Activated CD8-positive, alpha-beta memory T cell treated with anti-CD3 and anti-CD28 coated beads for 1 hour (primary cell): Measurements from ENCODE around the gene FBXW5.

Source experiments
- DNase-seq, 2 donors: peaks; one replicate each; pipeline ENCODE4 v3.0.0-alpha.2; 2020; ENCODE audit warnings: low read depth in 1 of 2; ENCODE audit errors: extremely low read depth in 1 of 2

FBXW5 gene

DNA sequence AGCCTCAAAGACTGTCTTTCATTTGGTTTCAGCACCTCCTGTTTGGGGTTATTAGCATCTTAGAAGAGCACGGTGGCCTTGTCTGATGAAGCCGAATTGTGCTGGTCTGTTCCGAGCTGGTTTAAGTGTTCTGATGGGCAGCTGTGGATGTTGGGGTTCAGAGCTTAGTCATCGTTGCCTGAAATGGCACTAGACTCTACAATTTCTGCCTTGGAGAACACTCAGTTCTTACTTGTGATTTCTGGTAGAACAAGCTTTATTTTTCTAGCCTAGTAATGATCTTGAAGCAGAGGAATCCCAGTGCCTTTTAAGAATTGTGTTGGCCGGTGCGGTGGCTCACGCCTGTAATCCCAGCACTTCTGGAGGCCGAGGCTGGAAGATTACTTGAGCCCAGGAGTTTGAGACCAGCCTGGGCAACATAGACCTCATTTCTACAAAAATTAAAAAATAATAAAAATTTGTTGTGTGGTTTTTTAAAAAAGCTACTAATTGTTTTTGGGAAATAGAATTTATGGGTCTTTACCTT lies 7.8 kb downstream of the FBXW5 start:
- DNase-seq, result no peak

DNA sequence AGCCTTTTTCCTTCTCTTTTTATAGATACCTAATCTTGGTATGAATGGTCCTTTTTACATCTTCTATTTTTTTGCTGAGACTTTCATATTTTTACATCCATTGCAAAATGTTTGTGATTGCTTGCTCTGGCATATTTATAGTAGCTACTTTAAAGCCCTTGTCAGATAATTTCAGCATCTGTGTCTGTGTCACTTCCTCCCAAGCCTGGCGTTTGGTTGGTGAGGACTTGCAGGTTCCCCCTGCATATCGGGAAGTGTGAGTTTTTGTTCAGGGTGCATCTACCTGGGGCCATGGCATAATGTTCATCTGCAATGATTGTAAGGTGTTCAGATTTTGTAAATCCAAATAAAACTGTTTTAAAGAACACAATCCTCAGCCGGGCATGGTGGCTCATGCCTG lies 8.9 kb downstream of the FBXW5 start:
- no peak for DNase-seq

GRCh38 chr9:136934277-136934676 lies 10.3 kb downstream of the FBXW5 start:
- no peak for DNase-seq

DNA sequence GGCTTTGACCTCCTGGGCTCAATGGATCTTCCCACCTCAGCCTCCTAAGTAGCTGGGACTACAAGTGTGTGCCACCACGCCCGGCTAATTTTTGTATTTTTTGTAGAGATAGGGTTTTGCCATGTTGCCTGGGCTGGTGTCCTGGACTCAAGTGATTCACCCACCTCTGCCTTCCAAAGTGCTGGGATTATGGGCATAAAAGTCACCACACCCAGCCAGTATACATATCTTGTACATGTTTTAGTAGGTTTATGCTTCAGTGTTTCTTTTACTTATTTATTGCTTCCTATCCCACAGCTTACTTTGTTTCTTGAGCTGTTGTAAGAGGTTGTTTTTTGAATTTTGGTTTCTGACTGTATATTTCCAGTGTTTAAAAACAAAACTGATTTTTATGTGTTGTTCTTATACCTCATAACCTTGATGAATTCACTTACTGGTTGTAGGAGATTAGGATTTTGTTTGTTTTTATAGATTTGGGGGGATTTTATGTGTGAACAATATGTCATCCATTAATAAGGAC lies 12.9 kb downstream of the FBXW5 start:
- DNase-seq, result no peak

GRCh38 chr9:136930014-136930413 lies 14.5 kb downstream of the FBXW5 start:
- no peak for DNase-seq

DNA sequence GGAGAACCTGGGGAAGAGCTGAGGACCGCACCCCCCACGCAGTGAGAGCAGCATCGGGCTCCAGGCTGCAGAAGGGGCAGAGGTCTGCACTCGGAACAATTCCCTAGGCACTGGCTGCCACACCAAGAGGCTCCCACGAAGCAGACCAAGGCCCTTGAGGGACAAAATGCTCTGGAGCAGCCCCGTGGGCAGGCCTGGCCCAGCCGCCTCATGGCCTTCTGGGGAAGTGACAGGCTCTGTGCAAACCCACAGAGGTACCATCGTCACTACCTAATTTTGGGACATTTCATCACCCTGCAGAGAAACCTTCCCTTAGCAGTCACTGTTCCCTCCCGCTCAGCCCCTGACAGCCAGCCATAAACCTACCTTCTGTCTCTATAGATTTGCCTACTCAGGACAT lies 15.9 kb downstream of the FBXW5 start:
- DNase-seq, result no peak

DNA sequence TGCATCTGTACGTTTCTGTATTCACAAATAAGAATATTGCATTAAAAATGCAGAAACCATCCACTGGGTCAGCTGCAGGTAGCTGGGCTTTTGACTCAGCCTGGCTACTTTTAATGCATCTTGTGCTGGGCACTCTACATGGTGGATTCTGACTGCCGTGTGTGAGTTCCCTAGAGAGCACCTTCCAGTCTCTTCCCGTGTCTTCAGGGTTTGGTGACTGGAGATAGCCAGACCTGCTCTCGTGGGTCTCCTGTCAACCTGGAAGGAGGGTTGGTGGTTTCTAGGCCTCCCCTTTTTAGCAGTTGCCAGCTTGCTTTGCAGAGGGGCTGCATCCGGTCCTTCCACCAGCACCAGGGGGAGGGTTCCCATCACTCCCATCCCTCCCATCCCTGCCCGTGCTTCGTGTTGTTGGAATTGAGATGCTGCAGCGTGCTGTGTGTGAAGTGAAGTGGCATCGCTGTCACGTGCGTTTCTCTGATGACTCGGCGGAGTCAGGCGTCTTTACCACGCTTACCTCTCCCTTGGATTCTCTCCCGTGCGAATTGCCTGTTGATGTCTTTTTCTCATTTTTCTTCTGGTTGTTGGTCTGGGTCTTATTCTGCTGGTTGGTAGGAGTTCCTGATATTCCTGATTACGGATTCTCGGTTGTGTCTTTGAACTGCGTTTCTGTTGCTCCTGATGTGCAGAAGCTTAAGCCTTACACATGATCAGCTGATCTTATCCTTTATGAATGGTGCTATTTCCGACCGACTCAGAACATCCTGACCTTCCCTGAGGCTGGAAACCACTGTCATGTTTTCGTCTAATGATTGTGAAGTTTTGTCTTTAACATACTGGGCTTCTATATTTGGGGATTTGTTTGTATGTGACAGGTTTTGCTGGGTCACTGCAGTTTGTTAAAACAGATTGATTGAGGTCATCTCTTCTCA lies 16.9 kb downstream of the FBXW5 start:
- DNase-seq, result no peak

DNA sequence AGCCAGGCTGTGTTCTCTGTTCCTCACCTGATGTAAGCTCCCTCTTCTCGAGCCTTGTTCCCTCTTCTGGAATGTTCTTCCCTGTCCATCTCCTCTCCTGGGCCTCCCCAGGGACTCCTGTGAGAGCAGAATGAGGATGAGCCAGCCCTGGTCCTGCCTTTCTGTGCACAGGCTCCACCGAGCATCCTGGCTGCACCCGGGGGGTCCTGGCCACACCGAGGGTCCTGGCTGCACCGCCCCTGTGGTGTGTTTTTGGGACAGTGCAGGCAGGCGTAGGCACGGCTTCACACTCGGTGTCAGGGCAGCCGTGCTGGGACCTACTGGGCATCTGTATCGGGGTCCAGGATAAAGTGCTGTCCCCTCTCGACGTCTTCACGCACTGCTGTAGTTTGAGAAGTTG lies 17.8 kb downstream of the FBXW5 start:
- no peak for DNase-seq

GRCh38 chr9:136926154-136926704 lies 18.3 kb downstream of the FBXW5 start:
- no peak for DNase-seq

DNA sequence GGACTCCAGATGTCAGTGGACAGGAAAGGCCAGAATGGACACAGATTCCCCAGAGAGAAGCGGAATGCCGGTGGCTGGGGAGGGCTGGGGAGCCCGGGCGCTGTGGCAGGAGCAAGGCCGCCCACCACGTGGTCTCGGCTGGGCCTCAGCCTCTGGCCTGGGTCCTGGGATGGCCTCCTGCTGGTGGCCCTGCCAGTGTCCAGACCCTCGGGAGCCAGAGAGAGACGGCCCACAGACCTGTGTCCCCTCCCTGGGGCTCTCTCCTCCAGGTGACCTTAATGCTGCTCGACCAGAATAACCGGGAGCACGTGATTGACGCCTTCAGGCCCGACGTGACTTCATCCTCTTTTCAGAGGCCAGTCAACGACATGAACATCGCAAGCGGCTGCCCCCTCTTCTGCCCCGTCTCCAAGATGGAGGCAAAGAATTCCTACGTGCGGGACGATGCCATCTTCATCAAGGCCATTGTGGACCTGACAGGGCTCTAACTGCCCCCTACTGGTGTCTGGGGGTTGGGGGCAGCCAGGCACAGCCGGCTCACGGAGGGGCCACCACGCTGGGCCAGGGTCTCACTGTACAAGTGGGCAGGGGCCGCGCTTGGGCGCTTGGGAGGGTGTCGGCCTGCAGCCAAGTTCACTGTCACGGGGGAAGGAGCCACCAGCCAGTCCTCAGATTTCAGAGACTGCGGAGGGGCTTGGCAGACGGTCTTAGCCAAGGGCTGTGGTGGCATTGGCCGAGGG lies 19.0 kb downstream of the FBXW5 start:
- DNase-seq, result no peak

DNA sequence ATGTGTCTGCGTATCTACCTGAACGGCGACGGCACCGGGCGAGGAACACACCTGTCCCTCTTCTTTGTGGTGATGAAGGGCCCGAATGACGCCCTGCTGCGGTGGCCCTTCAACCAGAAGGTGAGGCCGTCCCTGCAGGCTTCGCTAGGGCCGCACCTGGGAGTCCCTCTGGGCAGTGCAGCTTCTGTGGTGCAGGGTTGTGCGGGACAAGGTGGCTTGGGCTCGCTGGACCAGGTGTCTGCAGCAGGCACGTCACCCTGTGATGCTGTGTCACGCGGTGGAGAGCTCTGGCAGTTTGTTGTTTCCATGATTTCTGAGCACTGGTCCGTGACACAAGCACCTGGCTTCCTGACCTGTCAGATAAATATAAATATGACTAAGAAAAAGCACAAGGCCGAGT lies 20.7 kb downstream of the FBXW5 start:
- DNase-seq, result no peak

DNA sequence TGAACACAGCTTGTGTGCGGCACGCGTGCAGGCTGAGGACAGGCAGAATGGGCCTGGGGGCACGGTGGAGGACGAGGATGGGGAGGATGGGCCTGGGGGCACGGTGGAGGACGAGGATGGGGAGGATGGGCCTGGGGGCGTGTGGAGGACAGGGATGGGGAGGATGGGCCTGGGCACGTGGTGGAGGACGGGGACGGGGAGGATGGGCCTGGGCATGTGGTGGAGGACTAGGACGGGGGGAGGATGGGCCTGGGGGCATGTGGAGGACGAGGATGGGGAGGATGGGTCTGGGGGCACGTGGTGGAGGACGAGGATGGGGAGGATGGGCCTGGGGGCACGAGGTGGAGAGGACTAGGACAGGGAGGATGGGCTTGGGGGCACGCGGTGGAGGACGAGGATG lies 22.0 kb downstream of the FBXW5 start:
- DNase-seq, result no peak

GRCh38 chr9:136921718-136922117 lies 22.8 kb downstream of the FBXW5 start:
- DNase-seq, result no peak

- DNase-seq, result no peak
Measured at GRCh38 chr9:136921307-136921706, 23.2 kb downstream of the FBXW5 start.

DNA sequence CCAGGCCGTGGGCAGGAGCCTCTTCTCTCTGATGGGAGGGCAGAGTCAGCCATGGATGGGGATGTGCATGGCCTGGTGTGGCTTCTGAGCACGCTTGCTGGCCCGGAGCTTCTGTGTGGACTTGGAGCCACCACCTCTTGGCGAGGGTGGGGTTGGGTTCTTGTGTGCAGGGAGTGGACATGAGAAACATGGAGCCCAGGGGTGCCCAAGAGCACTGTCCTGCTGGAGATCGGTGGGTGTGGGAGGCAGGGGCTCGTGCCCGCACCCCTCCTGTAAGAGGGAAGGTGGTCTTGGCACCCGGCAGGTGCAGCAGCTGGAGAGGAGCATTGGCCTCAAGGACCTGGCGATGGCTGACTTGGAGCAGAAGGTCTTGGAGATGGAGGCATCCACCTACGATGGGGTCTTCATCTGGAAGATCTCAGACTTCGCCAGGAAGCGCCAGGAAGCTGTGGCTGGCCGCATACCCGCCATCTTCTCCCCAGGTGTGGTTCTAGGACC lies 23.8 kb downstream of the FBXW5 start:
- DNase-seq, result no peak

DNA sequence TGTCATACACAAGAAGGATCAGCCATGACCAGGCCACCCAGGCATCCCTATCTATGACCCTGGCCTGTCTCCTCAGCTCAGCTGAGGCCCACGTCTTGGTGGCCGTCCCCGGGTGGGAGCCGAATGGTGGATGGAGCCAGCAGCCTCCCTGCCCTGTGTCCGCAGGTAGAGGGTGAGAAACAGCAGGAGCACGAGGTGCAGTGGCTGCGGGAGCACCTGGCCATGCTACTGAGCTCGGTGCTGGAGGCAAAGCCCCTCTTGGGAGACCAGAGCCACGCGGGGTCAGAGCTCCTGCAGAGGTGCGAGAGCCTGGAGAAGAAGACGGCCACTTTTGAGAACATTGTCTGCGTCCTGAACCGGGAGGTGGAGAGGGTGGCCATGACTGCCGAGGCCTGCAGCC lies 24.5 kb downstream of the FBXW5 start:
- no peak for DNase-seq

GRCh38 chr9:136917902-136918301 lies 26.6 kb downstream of the FBXW5 start:
- no peak for DNase-seq

DNA sequence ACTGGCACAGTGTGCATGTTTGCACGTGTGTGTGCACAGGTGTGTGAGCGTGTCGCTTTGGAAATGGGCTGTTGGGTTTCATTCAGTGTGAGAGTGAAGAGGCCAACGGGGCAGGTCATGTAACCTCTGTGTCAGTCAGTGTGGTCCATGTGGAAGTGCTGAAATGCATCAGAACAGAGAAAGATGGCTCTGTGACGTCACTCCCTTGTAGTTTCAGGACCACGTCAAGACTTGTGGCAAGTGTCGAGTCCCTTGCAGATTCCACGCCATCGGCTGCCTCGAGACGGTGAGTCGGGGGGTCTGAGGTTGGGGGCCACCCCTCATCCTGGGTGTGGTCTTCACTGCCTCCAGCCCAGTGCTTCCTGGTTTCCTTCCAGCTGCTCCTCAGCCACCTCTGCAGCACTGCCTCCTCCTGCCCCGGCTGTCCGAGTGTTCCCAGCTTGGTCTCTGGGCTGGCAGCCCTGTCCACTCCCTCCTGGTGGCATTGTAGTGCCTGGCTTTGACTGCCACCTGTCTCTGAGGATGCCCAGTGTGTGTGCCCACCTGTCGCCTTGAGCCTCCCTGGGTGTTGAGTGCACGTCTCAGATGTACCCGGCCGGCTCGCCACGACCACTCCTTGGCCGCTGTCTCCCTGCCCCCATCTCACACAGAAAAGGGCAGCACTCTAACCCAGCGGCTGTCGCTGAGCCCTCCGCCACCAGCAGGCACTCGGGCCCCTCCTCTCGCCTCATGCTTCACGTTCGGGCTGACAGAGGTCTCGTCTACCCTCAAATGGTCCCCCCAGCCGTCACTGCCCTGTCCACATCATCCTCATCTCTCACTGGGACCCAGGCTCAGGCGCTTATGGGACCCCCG lies 28.0 kb downstream of the FBXW5 start:
- DNase-seq, result no peak

DNA sequence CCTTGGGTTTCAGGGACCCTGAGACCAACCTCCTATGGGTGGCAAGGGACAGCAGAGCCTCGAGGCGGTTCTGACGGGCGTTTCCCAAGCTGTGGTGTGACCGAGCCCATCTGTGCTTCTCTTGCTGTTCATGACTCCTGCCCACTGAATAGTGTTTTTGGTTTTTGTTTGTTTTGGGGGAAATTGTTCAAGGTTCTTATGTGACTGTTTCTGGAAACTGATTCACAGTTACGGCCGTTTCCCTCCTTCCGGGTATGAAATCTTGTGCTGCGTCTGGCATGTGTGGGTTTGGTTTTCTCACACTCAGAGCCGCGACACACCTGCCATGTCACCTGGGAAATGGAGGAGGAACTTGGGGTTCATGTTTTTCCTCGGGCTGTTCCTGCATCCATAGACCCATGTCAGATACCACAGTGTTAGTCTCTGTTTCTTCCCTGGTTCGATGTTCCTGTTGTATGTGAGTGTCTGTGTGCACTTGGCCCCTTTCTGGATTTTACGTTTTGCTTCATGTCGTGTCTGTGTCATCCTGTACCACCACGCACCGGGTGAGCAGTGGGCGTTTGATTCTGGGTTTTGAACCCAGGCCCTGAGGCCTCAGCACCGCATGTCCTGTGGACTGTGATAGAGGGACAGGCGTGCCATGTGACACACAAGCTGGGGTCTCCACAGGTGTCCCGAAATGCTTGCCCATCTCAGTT lies 28.8 kb downstream of the FBXW5 start:
- no peak for DNase-seq
